ENCODE measurements around the gene AKR7A3. TPM values are rescaled to one million over a fixed set of nuclear protein-coding genes. Genes with fewer than 3 reads are reported as not detected.

AKR7A3 gene
- total RNA-seq, 1 donor from 2014 or later = 0.20 TPM

DNA sequence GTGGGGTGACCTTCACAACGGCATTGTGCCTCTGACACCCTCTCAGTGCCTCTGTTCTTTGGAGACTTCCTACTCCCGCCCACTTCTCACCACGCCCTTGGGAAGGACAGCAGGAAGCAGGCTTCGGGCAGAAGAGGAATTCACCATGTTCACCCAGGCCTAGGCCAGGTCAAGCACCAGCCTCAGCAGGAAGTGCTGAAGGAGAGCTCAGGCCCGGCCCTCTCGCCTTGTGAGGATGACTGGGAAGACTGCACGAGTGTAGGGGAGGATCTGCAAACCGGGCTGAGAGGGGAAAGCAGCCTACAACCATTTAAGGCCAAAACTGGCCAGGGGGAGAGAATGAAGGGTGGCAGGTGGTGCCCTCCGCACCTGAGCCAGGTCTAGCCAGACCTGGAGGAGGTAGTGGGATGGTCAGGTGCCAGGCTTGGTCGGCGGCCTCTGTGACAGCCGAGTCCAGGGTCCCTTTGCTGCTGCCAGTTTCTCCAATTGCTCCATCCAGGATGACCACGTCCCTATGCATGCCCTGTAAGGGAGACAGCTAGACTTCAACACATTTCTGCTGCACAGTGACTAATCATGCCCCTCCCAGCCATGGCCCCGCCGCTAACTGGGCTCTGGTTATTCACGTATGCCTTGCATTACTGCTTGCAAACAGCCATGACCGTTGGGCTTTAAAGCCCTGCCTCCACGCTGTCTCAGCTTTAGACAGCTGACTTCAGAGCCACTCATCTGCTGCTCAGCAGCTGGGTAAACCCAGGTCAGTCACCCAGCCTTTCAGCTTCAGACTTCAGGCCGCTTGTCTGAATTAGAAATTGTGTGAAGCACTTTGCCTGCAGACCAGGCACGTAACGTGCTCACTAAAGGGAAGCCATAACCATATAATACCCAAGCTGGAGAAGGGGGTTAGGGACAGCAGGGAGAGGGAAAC, 28.1 kb downstream of the AKR7A3 start:
- Histone ChIP-seq H3K9ac (ENCODE audit: low read length) (peak overlapping the region; percentile 32), H3K4me2 (ENCODE audit: low read length) (peak overlapping the region; percentile 36), H3K27ac (ENCODE audit: low read depth, low read length) (peak overlapping the region; percentile 54), H3K9me3 (ENCODE audit: insufficient read depth, low read depth, low read length) (no peaks in the 10 kb centered on the region), H2AFZ (ENCODE audit: low read depth, low read length) (no peak overlapping the region), H3K79me2 (ENCODE audit: insufficient read depth, low read length) (peaks cover 6% of the 10 kb centered on the region), H3K36me3 (ENCODE audit: insufficient read depth, low read length) (peaks cover 19% of the 10 kb centered on the region), H3K4me1 (ENCODE audit: insufficient read depth, low read length) (peaks cover 12% of the 10 kb centered on the region), H3K4me3 (ENCODE audit: insufficient read depth, low read depth, low read length) (no peak overlapping the region), H3K27me3 (ENCODE audit: insufficient read depth, low read length) (no peaks in the 10 kb centered on the region), H4K20me1 (ENCODE audit: insufficient read depth, low read length) (peaks cover 1% of the 10 kb centered on the region)
- DNase-seq (ENCODE audit: low read depth) = peak; percentile 81
- H3K4me1 Mint-ChIP-seq (ENCODE audit: low read depth, unreplicated experiment) = peaks cover 10% of the 10 kb centered on the region
- H3K36me3 Mint-ChIP-seq (ENCODE audit: low read depth, unreplicated experiment) = peaks cover 15% of the 10 kb centered on the region
- no peaks in the 10 kb centered on the region for H3K9me3 Mint-ChIP-seq (ENCODE audit: unreplicated experiment)
- H3K4me3 Mint-ChIP-seq (ENCODE audit: unreplicated experiment) = no peak overlapping the region
- H3K27ac Mint-ChIP-seq (ENCODE audit: unreplicated experiment) = peak overlapping the region; percentile 47
- no peak for TF ChIP-seq EZH2 (IDR thresholded peaks at IDR 0.05; ENCODE audit: insufficient read depth, low read length)
- TF ChIP-seq, protein P1, sequence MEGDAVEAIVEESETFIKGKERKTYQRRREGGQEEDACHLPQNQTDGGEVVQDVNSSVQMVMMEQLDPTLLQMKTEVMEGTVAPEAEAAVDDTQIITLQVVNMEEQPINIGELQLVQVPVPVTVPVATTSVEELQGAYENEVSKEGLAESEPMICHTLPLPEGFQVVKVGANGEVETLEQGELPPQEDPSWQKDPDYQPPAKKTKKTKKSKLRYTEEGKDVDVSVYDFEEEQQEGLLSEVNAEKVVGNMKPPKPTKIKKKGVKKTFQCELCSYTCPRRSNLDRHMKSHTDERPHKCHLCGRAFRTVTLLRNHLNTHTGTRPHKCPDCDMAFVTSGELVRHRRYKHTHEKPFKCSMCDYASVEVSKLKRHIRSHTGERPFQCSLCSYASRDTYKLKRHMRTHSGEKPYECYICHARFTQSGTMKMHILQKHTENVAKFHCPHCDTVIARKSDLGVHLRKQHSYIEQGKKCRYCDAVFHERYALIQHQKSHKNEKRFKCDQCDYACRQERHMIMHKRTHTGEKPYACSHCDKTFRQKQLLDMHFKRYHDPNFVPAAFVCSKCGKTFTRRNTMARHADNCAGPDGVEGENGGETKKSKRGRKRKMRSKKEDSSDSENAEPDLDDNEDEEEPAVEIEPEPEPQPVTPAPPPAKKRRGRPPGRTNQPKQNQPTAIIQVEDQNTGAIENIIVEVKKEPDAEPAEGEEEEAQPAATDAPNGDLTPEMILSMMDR (IDR thresholded peaks at IDR 0.05; ENCODE audit: insufficient read depth, low read depth, low read length) = no peak
- peak; percentile 84 for FAIRE-seq
- H3K27me3 Mint-ChIP-seq (ENCODE audit: low read depth, unreplicated experiment) = no peaks in the 10 kb centered on the region

DNA sequence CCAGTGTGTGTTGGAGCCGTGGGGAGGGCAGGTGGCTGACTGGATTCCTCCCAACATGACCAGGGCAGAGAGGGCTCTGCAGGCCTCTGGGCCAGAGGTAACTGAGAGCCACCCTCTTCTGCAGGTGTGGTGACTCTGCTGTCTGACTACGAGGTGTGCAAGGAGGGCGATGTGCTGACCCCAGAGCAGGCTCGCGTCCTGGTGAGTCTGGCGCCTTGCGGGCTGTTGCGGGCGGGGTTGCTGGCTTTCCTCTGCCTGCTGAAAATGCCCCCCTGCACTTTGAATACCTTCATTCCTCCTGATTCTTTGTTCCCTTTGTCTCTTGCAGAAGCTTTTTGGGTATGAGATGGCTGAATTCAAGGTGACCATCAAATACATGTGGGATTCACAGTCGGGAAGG, 30.2 kb downstream of the AKR7A3 start:
- H3K4me1 Mint-ChIP-seq (ENCODE audit: low read depth, unreplicated experiment) = peaks cover 16% of the 10 kb centered on the region
- H3K27me3 Mint-ChIP-seq (ENCODE audit: low read depth, unreplicated experiment) = no peaks in the 10 kb centered on the region
- H3K27ac Mint-ChIP-seq (ENCODE audit: unreplicated experiment) = no peak overlapping the region
- H3K4me3 Mint-ChIP-seq (ENCODE audit: unreplicated experiment) = no peak overlapping the region
- no peak overlapping the region for H3K4me2 ChIP-seq (ENCODE audit: low read length)
- H3K9ac ChIP-seq (ENCODE audit: low read length) = no peak overlapping the region
- H3K4me1 ChIP-seq (ENCODE audit: insufficient read depth, low read length) = peaks cover 19% of the 10 kb centered on the region
- H3K27ac ChIP-seq (ENCODE audit: low read depth, low read length) = no peak overlapping the region
- peaks cover 19% of the 10 kb centered on the region for H3K36me3 ChIP-seq (ENCODE audit: insufficient read depth, low read length)
- H2AFZ ChIP-seq (ENCODE audit: low read depth, low read length) = no peak overlapping the region
- peaks cover 23% of the 10 kb centered on the region for H4K20me1 ChIP-seq (ENCODE audit: insufficient read depth, low read length)
- FAIRE-seq (no peak), DNase-seq (ENCODE audit: low read depth) (no peak)
- H3K4me3 ChIP-seq (ENCODE audit: insufficient read depth, low read depth, low read length) = no peak overlapping the region
- peaks cover 27% of the 10 kb centered on the region for H3K79me2 ChIP-seq (ENCODE audit: insufficient read depth, low read length)
- no peaks in the 10 kb centered on the region for H3K9me3 Mint-ChIP-seq (ENCODE audit: unreplicated experiment)
- H3K27me3 ChIP-seq (ENCODE audit: insufficient read depth, low read length) = no peaks in the 10 kb centered on the region
- TF ChIP-seq EZH2 (IDR thresholded peaks at IDR 0.05; ENCODE audit: insufficient read depth, low read length) = no peak
- TF ChIP-seq, protein P1 (IDR thresholded peaks at IDR 0.05; ENCODE audit: insufficient read depth, low read depth, low read length) = no peak
- H3K9me3 ChIP-seq (ENCODE audit: insufficient read depth, low read depth, low read length) = no peaks in the 10 kb centered on the region
- peaks cover 16% of the 10 kb centered on the region for H3K36me3 Mint-ChIP-seq (ENCODE audit: low read depth, unreplicated experiment)

All from astrocyte (in vitro differentiated cells and primary cell).